ENCODE data around the gene CST2. TPM values are rescaled to one million over a fixed set of nuclear protein-coding genes. Genes with fewer than 3 reads are reported as not detected.

CST2 gene
- total RNA-seq, 1 experiment from 2014 or later, result not detected

Other genes starting within 250 kb of the CST2 start
- not detected in 2 replicates for gene CST9, start 220.8 kb downstream of the CST2 start, total RNA-seq (2014; rRNA removed; shearing (Covaris generic); ENCODE audit: low replicate concordance)
- gene CST3, start 188.8 kb downstream of the CST2 start, total RNA-seq (2014; rRNA removed; shearing (Covaris generic); ENCODE audit: low replicate concordance), result 61.5 and 148 TPM in 2 replicates
- not detected in 2 replicates for gene CST4, start 137.7 kb downstream of the CST2 start, total RNA-seq (2014; rRNA removed; shearing (Covaris generic); ENCODE audit: low replicate concordance)
- not detected in 2 replicates for gene CST1, start 75.8 kb downstream of the CST2 start, total RNA-seq (2014; rRNA removed; shearing (Covaris generic); ENCODE audit: low replicate concordance)
- gene CST5, start 53.0 kb upstream of the CST2 start, total RNA-seq (2014; rRNA removed; shearing (Covaris generic); ENCODE audit: low replicate concordance), result not detected in 2 replicates
- not detected in 2 replicates for gene GGTLC1, start 162.1 kb upstream of the CST2 start, total RNA-seq (2014; rRNA removed; shearing (Covaris generic); ENCODE audit: low replicate concordance)